ENCODE measurements around the gene NRN1. TPM values are rescaled to one million over a fixed set of nuclear protein-coding genes. Genes with fewer than 3 reads are reported as not detected.
"Not testable (repeated sequence)": the region's sequence is repeated elsewhere in the genome, so short reads cannot be mapped to it uniquely, and the experiment has no call there.

NRN1 gene
- polyA plus RNA-seq (2013, experiment 1 of 2; ENCODE audit: insufficient read length), result 42.8 TPM
- 42.7 TPM for polyA plus RNA-seq (2013, experiment 2 of 2; ENCODE audit: insufficient read length)

DNA sequence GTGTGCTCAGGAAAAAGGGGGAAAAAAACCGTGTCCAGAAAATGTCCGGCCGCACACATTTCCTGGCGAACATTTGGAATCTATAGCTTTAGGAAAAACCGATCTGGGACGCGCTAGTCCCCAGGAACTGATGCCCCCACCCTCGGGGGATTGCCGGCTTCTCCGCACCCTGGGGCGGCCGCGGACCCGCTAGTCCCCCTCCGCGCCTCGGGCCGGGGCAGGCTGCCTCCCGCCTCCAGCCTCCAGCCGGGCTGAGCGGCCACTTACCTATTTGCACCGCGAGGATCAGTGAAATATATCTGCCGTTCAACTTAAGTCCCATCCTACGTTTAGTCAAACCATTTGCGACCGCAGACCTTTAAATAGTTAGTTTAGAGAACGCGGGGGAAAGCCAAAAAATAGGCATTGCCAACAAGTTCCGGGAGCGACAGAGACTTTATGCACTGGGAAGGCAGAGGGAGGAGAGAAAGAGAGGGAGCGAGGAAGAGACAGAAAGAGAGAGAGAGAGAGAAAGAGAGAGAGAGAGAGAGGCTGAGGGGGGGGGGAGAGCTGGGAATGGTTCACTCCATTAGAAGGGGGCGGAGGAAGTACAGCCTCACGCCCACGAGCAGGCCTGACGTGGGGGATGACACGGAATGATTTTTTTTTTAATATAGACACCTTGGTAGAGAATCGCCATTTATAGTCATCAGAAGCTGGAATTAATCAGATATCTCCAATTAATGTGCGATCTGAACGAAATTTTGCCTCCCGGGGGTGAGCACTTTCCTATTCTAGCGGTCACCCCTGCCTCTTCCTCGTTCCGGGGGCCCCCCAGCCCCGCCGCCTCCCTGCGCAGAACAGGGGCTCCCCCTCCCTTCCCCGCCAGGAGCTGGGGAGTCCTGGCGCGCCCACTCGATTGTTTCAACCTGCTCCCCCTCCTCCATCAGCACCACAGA lies at the start of gene NRN1:
Gene NRN1, minus strand, starts transcription at position 498 of the 938 bp plus-strand sequence. Its CDS starts 176 bp downstream, at position 322.
- DNase-seq, result peak; percentile 82

DNA sequence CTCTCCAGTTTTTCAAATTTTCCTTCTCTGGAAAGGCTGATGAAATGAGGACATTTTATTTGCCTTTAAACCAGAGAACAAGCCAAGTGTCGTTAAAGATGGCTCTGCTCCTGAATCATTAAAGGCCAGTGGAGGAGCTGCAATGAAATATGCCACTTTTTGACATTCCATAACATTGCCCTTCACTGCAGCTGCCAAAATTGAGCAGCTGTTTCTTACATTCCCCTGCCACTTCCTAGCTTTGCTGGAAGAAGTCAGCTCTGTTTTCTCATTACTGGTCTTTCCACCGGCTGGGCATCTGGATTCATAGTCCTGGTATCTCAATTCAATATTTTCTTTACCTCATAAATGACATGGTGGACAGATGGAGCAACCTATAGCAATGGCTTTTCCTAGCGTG lies 45.5 kb upstream of the NRN1 start:
- no peak for DNase-seq

DNA sequence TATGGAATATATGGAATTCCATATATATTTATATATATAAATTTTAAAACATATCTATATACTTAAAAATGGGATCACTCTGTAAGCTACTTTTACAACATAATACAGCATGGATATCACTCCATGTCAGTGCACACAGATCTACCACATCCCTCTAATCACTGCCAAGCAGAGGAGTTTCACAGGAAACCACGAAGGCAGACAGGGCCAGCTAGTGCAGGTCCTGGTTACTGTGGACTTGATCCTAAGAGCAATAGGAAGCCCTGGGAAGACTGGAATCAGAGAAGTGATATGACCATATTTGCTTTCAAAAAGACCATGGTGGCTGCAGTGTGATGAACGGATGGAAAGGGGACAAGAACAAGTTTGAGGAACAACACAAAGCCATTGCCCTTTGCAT lies 40.0 kb upstream of the NRN1 start:
- DNase-seq, result peak; percentile 6

DNA sequence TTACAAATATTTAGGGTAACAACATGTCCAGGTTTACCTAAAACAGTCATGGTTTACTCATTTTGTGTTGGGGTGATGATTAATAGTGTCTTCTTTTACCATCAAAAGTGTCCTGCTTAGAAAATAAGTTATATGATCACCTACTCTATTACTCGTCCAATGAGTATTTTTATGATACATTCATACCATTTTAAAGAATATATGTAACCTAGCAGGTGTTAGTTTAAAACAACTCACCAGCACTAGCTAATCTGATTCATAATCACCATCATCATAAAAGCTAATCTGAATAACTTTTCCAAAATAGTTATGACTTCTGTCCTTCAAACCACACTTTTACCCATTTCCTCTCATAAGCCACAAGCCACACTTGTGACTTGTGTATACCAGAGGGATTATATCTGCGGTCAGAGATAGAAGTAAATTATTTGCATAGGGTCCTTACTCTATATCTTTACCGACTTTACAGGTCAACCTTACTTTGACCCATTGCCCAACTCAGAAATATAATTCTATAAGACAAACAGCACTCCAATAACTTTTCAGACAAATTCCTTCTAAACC lies 33.3 kb upstream of the NRN1 start:
- no peak for DNase-seq

DNA sequence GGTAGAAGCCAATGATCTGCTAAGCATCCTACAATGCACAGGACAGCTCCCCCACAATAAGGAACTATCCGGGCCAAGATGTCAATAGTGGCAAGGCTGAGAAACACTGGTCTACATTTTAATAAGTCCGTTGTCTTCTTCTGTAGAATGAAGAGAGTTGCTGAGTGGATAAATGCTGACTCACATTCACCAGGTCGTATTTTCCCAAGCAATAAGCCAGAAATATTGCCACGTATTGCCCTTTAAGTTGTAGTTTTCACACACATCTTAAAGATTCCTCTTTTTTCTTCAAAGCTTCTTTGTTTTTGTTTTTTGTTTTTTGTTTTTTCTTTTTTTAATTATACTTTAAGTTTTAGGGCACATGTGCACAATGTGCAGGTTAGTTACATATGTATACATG lies 30.5 kb upstream of the NRN1 start:
- DNase-seq, result no peak

- no peak for DNase-seq
Measured at GRCh38 chr6:6033858-6034257, 27.1 kb upstream of the NRN1 start.

- no peak for DNase-seq
Measured at GRCh38 chr6:6026513-6027205, 19.9 kb upstream of the NRN1 start.

DNA sequence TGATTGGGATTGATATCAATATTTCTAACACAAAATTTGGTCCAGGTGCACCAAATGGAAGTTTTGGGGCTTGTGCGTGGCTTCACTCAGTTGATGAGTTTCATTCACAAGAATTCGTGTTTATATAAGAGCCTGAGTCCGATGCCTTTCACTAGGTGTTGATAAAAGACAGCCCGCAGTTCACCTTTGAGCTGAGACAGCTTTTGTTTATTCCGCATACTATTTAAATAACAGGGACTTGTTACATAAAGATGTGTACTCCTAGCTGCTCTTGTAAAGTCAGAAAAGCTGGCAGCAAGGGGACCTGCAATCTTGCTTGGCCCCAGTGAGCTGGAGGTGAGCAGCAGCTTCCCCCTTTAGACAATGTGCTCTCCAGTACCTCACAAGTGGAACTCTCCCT lies 19.0 kb upstream of the NRN1 start:
- DNase-seq, result no peak

GRCh38 chr6:6024220-6024619 lies 17.5 kb upstream of the NRN1 start:
- DNase-seq, result no peak

DNA sequence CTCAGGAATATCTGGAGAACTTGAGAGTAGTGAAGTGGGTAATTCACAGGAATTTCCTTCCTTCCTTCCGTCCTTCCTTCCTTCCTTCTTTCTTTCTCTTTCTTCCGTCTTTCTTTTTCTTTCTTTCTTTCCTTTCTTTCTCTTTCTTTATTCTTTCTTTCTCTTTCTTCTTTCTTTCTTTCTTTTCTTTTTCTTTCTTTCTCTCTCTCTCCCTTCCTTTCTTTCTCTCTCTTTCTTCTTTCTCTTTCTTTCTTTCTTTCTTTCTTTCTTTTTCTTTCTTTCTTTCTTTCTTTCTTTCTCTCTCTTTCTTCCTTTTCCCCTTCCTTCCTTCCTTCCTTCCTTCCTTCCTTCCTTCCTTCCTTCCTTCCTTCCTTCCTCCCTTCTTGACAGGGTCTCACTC lies 16.1 kb upstream of the NRN1 start:
- DNase-seq, result not testable (repeated sequence)

- DNase-seq, result peak; percentile 95
Measured at GRCh38 chr6:6008648-6009421, 2.1 kb upstream of the NRN1 start.

- DNase-seq, result no peak
Measured at GRCh38 chr6:6008089-6008647, 1.4 kb upstream of the NRN1 start.

- DNase-seq, result peak; percentile 66
Measured at GRCh38 chr6:6007366-6008088, 802 bp upstream of the NRN1 start.

DNA sequence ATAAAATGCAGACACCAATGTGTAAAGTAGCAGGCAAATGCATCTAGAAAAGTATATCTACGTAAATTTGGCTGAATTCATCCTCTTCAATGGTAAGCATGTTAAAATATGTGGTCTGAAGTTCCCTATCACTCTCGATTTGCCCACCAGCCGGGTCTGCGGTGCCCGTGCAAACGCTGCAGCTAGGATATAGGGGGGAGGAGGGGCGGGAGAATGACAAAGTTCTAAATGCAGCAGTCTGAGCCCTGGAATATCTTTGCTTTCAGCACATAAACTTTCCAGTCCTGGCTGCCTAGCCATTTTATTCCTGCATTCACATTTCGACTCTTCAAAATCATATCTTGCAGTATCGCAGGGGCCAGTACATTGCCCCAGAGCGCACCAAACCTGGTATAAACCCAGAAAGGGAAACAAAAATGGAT lies 708 bp downstream of the NRN1 start:
- DNase-seq, result no peak

DNA sequence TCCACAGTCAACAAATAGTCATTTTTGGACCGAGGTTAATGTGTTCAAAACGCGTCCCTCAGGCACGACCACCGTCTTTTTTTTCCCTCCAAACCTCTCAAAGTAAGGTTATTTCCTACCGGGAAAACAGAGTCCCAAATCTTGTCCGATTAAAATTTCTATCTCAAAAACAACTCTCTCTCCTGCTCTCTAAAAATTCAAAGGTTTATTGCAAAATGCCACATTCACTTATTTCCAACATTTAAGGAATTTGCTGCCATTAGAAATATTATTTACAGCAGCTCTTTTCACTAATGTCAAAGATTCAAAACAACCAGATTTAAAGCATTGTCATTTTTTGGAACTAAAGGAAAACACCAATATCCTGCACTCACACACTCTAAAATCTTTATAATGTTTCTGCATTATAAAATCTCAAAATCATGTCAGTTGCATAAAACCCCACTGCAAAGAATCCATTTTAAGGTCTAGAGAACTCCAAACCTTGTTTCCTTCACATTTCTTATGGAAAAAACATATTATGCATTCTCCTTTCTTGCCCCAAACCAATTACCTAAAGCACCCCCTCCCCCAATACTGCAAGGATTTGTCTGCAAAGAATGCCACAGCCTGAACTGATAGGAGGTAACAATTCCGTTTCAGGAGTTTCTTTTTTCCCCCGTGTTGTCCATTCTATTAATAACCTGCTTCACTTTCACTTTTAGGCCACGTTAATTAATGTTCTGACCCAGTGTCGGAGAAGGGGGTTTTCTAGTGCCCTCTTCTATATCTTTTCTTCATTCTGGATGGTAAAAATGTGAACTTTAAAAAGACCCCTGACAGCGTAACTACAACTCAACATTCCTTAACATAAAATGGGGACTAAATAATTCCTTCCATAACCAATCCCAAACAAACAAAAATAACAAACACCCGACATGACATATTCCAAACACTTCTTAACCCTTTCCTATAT lies 1.4 kb downstream of the NRN1 start:
- no peak for DNase-seq

DNA sequence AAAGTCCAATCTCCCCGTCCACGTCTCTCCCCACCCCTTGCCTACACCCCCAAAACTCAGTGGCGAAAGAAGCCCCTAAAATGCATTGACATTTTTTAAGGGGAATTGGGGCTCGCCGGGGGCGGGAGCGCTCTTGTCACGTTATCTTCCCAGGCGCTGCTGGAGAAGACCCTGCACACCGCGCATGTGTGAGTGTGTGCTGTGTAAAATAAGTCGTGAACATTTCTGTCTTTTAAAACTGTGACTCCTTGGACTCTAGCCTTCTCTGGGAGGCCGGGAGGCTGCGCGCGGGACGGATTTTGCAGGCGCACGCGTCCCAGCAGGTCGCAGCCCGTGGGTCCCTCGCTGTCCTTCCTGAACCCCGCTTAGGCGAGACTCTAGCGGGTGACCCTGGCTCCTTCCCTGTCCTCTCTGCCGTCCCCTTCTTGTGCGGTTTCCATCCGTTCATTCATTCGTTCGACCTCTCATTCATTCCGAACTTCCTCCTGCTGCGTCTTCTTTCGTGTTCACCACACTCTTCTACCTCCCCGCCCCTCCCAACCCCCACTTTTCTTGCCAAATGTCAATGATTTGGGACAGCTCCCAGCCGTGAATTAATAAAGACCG lies 2.2 kb downstream of the NRN1 start:
- DNase-seq, result no peak

DNA sequence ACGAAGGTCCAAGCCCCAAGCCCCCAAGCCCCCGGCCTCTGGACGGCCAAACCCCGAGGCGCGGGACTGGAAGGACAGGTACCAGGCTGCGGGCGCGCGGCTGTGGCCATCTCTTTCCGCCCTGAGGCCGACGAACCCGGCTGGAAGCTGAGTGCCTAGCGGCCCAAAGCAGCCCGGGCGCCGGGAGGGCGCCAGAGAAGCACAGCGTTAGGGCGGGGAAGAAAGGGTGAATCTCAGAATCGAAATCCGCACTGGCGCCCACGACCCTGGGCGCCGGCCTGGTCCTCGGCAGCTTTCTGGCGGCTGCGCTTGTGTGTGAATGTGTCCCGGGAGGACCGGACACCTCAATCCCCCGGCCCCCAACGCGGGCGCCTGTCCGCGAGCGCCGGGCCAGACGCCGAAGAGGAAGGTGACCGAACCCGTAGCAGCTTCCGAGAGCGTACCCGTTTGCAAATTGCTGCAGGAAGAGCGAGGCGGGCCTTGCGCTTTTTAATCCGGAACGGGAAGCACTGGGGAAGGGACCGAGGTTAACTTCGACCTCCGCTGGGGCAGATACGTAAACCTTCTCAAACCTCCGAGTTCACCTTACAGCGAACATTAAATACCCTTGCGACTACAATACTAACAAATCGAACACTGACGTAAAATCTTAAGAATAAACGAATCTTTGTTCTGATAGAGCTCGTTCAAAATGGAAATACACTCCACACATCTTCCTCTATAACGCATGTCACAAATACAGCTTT lies 2.9 kb downstream of the NRN1 start:
- peak; percentile 52 for DNase-seq

DNA sequence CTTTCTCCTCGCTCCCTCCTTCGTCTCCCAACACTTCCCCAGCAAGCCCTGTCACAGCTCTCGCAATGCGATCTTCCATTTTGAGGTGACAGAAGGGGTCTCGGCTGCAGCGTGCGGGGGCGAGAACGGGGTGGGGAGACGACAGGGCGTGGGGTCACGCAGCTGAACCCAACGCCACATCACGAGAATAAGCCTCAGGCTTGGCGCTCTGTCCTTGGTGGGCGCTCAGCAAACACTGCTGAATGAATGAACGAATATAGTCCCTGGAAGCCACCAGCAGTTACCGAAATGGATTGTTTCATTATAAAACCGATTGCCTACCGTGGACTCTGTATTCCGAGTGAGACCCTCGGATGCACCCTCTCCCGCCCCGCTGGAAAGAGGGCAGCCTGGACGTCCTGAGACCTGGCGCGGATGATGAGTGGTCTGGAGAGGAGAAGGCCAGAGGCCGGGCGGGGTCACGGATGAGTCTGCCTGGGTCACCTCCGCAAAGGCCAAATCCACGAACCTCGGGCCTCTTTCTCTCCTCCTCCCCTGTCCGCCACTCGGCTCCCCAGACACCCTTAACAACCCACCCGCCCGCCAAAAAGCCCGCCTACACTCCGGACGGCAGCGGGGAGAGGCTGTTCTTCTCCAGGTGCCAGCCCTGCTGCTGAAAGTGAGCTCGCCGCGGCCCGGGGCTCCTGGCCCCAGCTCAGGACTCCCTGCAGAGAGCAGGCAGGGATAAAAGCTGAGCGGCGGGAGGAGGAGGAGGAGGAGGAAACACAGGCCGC lies 3.7 kb downstream of the NRN1 start:
- no peak for DNase-seq

Measured in fibroblast of skin of scalp (primary cell).